Activated CD8-positive, alpha-beta T cell treated with anti-CD3 and anti-CD28 coated beads for 36 hours (primary cell): ENCODE measurements around the gene C11orf68. TPM values are rescaled to one million over a fixed set of nuclear protein-coding genes. Genes with fewer than 3 reads are reported as not detected.

ENCODE experiments used
- ATAC-seq: fragments of 200-7000 bp; cut with Tn5 transposase; one replicate; pipeline ENCODE4 v1.10.0; 2021; ENCODE audit warnings: mild to moderate bottlenecking, moderate library complexity
- CTCF ChIA-PET: fragments of 350-600 bp; sonication (Branson Sonifier 250); formaldehyde crosslinking; loops from one replicate; lab custom pipeline; 2021; ENCODE audit warnings: antibody characterized with exemption; lab: Charles Lee
- POLR2A ChIA-PET: fragments of 350-600 bp; sonication (Branson Sonifier 250); formaldehyde crosslinking; loops from one replicate; lab custom pipeline; 2021; ENCODE audit warnings: antibody characterized with exemption; lab: Charles Lee
- DNase-seq: peaks from one replicate; pipeline ENCODE4 v3.0.0-alpha.2; 2020
- H3K27ac Mint-ChIP-seq: one replicate; pipeline ENCODE4 v1.8.0; 2021; ENCODE audit warnings: mild to moderate bottlenecking, mixed read lengths
- H3K27me3 Mint-ChIP-seq: one replicate; pipeline ENCODE4 v1.8.0; 2021; ENCODE audit warnings: mixed read lengths
- H3K36me3 Mint-ChIP-seq: one replicate; pipeline ENCODE4 v1.8.0; 2021; ENCODE audit warnings: low read depth, mixed read lengths
- H3K4me1 Mint-ChIP-seq: one replicate; pipeline ENCODE4 v1.8.0; 2021; ENCODE audit warnings: low read depth, mixed read lengths
- H3K4me3 Mint-ChIP-seq: one replicate; pipeline ENCODE4 v1.8.0; 2021; ENCODE audit warnings: mild to moderate bottlenecking, moderate library complexity, mixed read lengths
- H3K9me3 Mint-ChIP-seq: one replicate; pipeline ENCODE4 v1.8.0; 2021; ENCODE audit warnings: mixed read lengths
- intact Hi-C: fragments of 100-400 bp; cut with micrococcal nuclease; formaldehyde crosslinking; loops from one replicate; pipeline ENCODE4 v1.10.0; 2022
- total RNA-seq, 2 experiments: library from RNA; stranded (reverse); gene quantifications; one replicate each; pipeline ENCODE4 v1.2.3, GENCODE V29; 2021
- TF ChIP-seq, protein P1 (sequence below): fragments of 200-600 bp; IDR thresholded peaks from one replicate; pipeline ENCODE4 v1.8.0; 2022; ENCODE audit warnings: antibody characterized with exemption, mild to moderate bottlenecking

C11orf68 gene
- total RNA-seq, 2 experiments from 2014 or later: 26.2 to 26.3 TPM

DNA sequence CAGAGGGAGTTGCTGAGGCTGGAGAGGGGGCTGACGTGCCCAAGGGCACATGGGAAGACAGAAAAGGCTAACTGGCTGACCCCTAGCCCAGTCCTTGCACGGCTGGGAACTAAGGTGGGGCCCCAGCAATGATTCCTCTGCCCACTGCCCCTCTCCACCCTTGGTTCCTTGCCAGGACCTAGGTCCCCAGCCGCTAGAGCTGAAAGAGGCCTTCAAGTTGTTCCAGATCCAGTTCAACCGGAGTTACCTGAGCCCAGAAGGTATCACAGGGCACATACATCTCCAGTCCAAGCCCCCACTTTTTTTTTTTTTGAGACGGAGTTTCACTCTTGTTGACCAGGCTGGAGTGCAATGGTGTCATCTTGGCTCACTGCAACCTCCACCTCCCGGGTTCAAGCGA, 38.8 kb downstream of the C11orf68 start:
- Mint-ChIP-seq H3K4me3 (peak overlapping the region; percentile 89), H3K36me3 (peaks cover 13% of the 10 kb centered on the region), H3K4me1 (peaks cover 59% of the 10 kb centered on the region), H3K27me3 (no peaks in the 10 kb centered on the region), H3K27ac (peak overlapping the region; percentile 91), H3K9me3 (no peaks in the 10 kb centered on the region)
- CTCF ChIA-PET: interaction anchor here (1.2 to 6.6 kb wide), 4 partner anchors 9 to 168 kb away, joined by 4 to 43 read pairs (median 16); partner anchors contain the start of genes CCDC85B, FIBP, KAT5 and MUS81
- POLR2A ChIA-PET: interaction anchor here (0.5 to 28.1 kb wide), 6 partner anchors 10 to 227 kb away, joined by 3 to 560 read pairs (median 4); partner anchors contain the start of genes CCDC85B, CFL1, EFEMP2 and FIBP
- DNase-seq (no peak), ATAC-seq (no peak)
- TF ChIP-seq, protein P1, sequence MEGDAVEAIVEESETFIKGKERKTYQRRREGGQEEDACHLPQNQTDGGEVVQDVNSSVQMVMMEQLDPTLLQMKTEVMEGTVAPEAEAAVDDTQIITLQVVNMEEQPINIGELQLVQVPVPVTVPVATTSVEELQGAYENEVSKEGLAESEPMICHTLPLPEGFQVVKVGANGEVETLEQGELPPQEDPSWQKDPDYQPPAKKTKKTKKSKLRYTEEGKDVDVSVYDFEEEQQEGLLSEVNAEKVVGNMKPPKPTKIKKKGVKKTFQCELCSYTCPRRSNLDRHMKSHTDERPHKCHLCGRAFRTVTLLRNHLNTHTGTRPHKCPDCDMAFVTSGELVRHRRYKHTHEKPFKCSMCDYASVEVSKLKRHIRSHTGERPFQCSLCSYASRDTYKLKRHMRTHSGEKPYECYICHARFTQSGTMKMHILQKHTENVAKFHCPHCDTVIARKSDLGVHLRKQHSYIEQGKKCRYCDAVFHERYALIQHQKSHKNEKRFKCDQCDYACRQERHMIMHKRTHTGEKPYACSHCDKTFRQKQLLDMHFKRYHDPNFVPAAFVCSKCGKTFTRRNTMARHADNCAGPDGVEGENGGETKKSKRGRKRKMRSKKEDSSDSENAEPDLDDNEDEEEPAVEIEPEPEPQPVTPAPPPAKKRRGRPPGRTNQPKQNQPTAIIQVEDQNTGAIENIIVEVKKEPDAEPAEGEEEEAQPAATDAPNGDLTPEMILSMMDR: no peak
- intact Hi-C loops: no loop called here

DNA sequence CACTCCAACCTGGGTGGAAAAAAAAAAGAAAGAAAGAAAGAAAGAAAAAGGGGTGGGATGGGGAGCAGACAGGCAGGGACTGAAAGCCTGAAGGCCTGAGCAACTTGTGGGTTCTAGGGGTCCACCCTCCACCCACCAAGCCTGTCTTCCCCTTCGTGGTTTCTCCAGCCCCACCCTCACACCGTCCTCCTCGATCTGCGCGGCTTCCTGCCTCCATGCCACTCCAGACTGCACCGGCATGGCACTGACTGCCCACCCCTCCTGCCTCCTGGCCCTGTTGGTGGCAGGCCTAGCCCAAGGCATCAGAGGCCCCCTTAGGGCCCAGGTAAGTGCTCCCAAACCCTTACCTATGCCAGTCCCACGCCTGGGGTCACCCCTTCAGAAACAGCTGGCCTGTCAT, 39.2 kb downstream of the C11orf68 start, which contains the start of gene CTSW:
Gene CTSW, plus strand, starts transcription at position 221 of the 400 bp plus-strand sequence. Its CDS starts 18 bp downstream, at position 239.
- ChIA-PET POLR2A (interaction anchor here (0.8 to 28.1 kb wide), 6 partner anchors 10 to 106 kb away, joined by 3 to 560 read pairs (median 4); partner anchors contain the start of genes CCDC85B, CFL1, EFEMP2 and FIBP), CTCF (interaction anchor here (1.2 to 6.6 kb wide), 5 partner anchors 9 to 168 kb away, joined by 3 to 43 read pairs (median 6); partner anchors contain the start of genes CCDC85B, FIBP, KAT5 and MUS81)
- peak within 1 kb of the TSS; percentile 89 for H3K4me3 Mint-ChIP-seq
- intact Hi-C loops: no loop called here
- peaks cover 11% of the 10 kb centered on the region for H3K36me3 Mint-ChIP-seq
- peak within 1 kb of the TSS; percentile 91 for H3K27ac Mint-ChIP-seq
- peak; percentile 63 for ATAC-seq
- no peaks in the 10 kb centered on the region for H3K9me3 Mint-ChIP-seq
- TF ChIP-seq, protein P1: no peak
- H3K27me3 Mint-ChIP-seq: no peaks in the 10 kb centered on the region
- H3K4me1 Mint-ChIP-seq: peaks cover 55% of the 10 kb centered on the region
- DNase-seq: peak; percentile 81

DNA sequence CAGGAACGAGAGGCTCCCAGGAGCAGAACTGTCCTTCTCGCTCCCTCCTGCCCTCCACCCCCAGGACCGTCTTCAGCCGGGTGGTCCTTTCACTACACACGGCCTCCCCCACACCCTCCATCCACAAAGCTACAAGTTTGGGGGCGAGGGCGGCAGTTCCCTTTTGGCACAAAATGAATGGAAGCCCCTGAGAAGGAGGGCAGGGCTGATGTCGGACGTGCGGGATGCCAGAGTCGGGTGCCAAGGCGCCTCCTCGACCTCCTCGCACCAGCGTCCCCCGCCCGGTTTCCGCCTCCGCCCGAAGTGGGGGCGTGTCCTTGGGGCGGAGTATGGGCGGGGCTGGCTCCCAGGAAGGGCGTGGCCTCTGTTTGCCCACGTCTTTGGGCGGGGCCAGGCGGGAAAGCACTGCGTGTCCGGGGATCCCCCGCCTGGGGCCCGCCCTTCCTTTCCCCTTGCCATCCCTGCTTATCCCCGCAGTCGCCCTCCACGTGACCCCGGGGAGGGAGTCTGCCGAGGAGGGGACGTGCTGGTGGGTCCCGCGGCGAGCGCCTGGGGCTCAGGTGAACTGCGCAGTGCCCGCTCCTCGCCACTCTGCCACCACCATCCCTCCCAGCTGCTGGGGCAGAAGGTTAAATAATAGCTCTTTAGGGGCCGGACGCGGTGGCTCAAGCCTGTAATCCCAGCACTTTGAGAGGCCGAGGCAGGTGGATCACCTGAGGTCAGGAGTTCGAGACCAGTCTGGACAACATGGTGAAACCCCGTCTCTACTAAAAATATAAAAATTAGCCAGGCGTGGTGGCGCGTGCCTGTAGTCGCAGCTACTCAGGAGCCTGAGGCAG, 45.3 kb downstream of the C11orf68 start:
- Mint-ChIP-seq H3K27ac (peak overlapping the region; percentile 81), H3K4me1 (peaks cover 49% of the 10 kb centered on the region), H3K9me3 (no peaks in the 10 kb centered on the region), H3K4me3 (peak overlapping the region; percentile 84), H3K27me3 (no peaks in the 10 kb centered on the region), H3K36me3 (no peaks in the 10 kb centered on the region)
- ChIA-PET POLR2A (interaction anchor here (0.8 to 29.8 kb wide), 4 partner anchors 16 to 484 kb away, joined by 3 to 560 read pairs (median 92); partner anchors contain the start of genes CCDC85B, CFL1, CTSW and FIBP), CTCF (interaction anchor here (1.0 to 7.1 kb wide), 3 partner anchors 12 to 15 kb away, joined by 4 to 153 read pairs (median 7); partner anchors contain the start of genes CCDC85B and FIBP)
- TF ChIP-seq, protein P1: no peak
- intact Hi-C loops: no loop called here
- DNase-seq (peak; percentile 97), ATAC-seq (peak; percentile 97)

DNA sequence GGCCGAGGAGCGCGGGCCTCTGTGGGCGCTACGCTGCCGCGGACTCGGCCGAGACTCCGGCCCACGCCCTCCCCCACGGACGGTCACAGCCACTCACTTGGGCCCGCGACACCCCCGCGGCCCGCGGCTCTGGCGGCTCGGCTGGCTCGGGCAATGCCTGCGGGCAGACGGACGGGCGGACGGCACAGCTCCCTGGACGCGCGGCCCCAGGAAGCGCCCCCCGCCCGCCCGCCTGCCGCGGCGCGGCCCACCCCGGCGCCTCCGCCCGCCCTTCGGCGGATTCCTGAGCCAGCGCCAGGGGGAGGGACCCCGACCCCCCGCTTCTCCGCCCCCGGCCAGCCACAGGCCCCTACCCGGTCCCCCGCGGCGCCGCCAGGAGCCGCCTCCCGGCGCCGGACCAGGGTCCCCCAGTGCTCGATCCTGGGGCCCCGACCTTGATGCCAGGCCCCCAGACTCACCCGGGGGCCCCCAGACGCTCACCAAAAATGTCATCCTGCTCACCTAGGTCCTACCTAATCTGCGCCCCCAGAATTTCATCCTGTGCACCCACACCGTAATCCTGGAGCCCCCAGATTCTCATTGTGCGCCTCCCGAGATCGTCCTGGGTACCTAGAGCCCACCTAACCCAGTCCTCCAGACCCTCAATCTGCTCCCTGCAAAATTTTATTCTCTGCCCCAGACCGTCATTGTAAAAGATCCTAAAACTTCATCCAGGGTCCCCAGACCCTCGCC, 46.1 kb downstream of the C11orf68 start, which contains the start of gene EFEMP2:
Gene EFEMP2, minus strand, starts transcription at position 215 of the 732 bp plus-strand sequence. CDS start 446 bp downstream, outside the sequence.
- DNase-seq (no peak), ATAC-seq (no peak)
- Mint-ChIP-seq H3K36me3 (peaks cover 1% of the 10 kb centered on the region), H3K9me3 (no peaks in the 10 kb centered on the region), H3K27me3 (no peaks in the 10 kb centered on the region), H3K4me3 (peak within 1 kb of the TSS; percentile 84), H3K27ac (peak within 1 kb of the TSS; percentile 81), H3K4me1 (peaks cover 44% of the 10 kb centered on the region)
- ChIA-PET POLR2A (interaction anchor here (0.8 to 29.8 kb wide), 5 partner anchors 15 to 483 kb away, joined by 3 to 560 read pairs (median 3); partner anchors contain the start of genes CCDC85B, CFL1, CTSW and FIBP), CTCF (interaction anchor here (1.2 to 7.1 kb wide), 4 partner anchors 13 to 54 kb away, joined by 3 to 153 read pairs (median 34); partner anchors contain the start of genes CCDC85B, CFL1, FIBP and MUS81)
- intact Hi-C loops: no loop called here
- TF ChIP-seq, protein P1: no peak
